Measurements from ENCODE around the gene WSCD2. TPM values are rescaled to one million over a fixed set of nuclear protein-coding genes. Genes with fewer than 3 reads are reported as not detected.

Gene WSCD2
- total RNA-seq, 1 donor from 2014 or later, result 72.9 TPM

GRCh38 chr12:108248011-108248410, 118.9 kb downstream of the WSCD2 start:
- TF ChIP-seq CTCF (conservative IDR thresholded peaks at IDR 0.05), result no peak
- Mint-ChIP-seq H3K36me3 (peaks cover 4% of the 10 kb centered on the region), H3K4me3 (no peak overlapping the region), H3K27me3 (peaks cover 19% of the 10 kb centered on the region), H3K27ac (no peak overlapping the region), H3K9me3 (no peaks in the 10 kb centered on the region), H3K4me1 (ENCODE audit: unreplicated experiment) (peaks cover 7% of the 10 kb centered on the region)
- DNase-seq (ENCODE audit: extremely low spot score, unreplicated experiment), result no peak

- Mint-ChIP-seq H3K4me3 (no peak overlapping the region), H3K36me3 (peaks cover 4% of the 10 kb centered on the region), H3K27me3 (peaks cover 19% of the 10 kb centered on the region), H3K27ac (no peak overlapping the region), H3K4me1 (ENCODE audit: unreplicated experiment) (peaks cover 36% of the 10 kb centered on the region), H3K9me3 (no peaks in the 10 kb centered on the region)
- no peak for TF ChIP-seq CTCF (conservative IDR thresholded peaks at IDR 0.05)
- no peak for DNase-seq (ENCODE audit: extremely low spot score, unreplicated experiment)
These were observed 123.4 kb downstream of the WSCD2 start for GRCh38 chr12:108252523-108252922.

- Mint-ChIP-seq H3K36me3 (peaks cover 4% of the 10 kb centered on the region), H3K27ac (peak overlapping the region; percentile 7), H3K4me1 (ENCODE audit: unreplicated experiment) (peaks cover 37% of the 10 kb centered on the region), H3K9me3 (no peaks in the 10 kb centered on the region), H3K27me3 (peaks cover 19% of the 10 kb centered on the region), H3K4me3 (peak overlapping the region; percentile 25)
- no peak for DNase-seq (ENCODE audit: extremely low spot score, unreplicated experiment)
- TF ChIP-seq CTCF (conservative IDR thresholded peaks at IDR 0.05), result no peak
These were observed 124.5 kb downstream of the WSCD2 start for GRCh38 chr12:108253540-108253939.

- no peak for TF ChIP-seq CTCF (conservative IDR thresholded peaks at IDR 0.05)
- peak overlapping the region; percentile 7 for H3K27ac Mint-ChIP-seq
- peaks cover 37% of the 10 kb centered on the region for H3K4me1 Mint-ChIP-seq (ENCODE audit: unreplicated experiment)
- H3K4me3 Mint-ChIP-seq, result no peak overlapping the region
- H3K9me3 Mint-ChIP-seq, result no peaks in the 10 kb centered on the region
- DNase-seq (ENCODE audit: extremely low spot score, unreplicated experiment), result no peak
- H3K27me3 Mint-ChIP-seq, result peaks cover 19% of the 10 kb centered on the region
- H3K36me3 Mint-ChIP-seq, result peaks cover 3% of the 10 kb centered on the region
These were observed 124.9 kb downstream of the WSCD2 start for GRCh38 chr12:108254030-108254429.

- peaks cover 16% of the 10 kb centered on the region for H3K27me3 Mint-ChIP-seq
- peak overlapping the region; percentile 3 for H3K4me3 Mint-ChIP-seq
- no peaks in the 10 kb centered on the region for H3K36me3 Mint-ChIP-seq
- H3K27ac Mint-ChIP-seq, result peak overlapping the region; percentile 7
- peaks cover 5% of the 10 kb centered on the region for H3K9me3 Mint-ChIP-seq
- H3K4me1 Mint-ChIP-seq (ENCODE audit: unreplicated experiment), result peaks cover 37% of the 10 kb centered on the region
- no peak for TF ChIP-seq CTCF (conservative IDR thresholded peaks at IDR 0.05)
- DNase-seq (ENCODE audit: extremely low spot score, unreplicated experiment), result no peak
These were observed 125.6 kb downstream of the WSCD2 start for GRCh38 chr12:108254517-108255251.

All from type B pancreatic cell (in vitro differentiated cells).